T-cell (primary cell): Measurements from ENCODE around the gene DHRS7B. TPM values are rescaled to one million over a fixed set of nuclear protein-coding genes. Genes with fewer than 3 reads are reported as not detected.
"Not testable (repeated sequence)": the region's sequence is repeated elsewhere in the genome, so short reads cannot be mapped to it uniquely, and the experiment has no call there.

Source experiments
- ATAC-seq, 4 experiments: fragments of 200-7000 bp in 3 of 4; fragments of 150-1000 bp in 1 of 4; cut with Tn5 transposase; replicated peaks in 1 of 4; 1 replicate in 3 of 4; 2 replicates in 1 of 4; pipeline ENCODE4 v1.10.0; 2021; ENCODE audit warnings: moderate library complexity in 3 of 4, mild to moderate bottlenecking in 2 of 4, moderate number of reproducible peaks in 1 of 4
- CTCF ChIA-PET, 2 donors: fragments of 300-600 bp; sonication (Branson Sonifier 250); formaldehyde crosslinking; loops; one replicate each; lab custom pipeline; 2022; ENCODE audit warnings: antibody characterized with exemption in 2 of 2; lab: Charles Lee
- POLR2A ChIA-PET, 2 donors: fragments of 300-600 bp; sonication (Branson Sonifier 250); formaldehyde crosslinking; loops; one replicate each; lab custom pipeline; 2022; ENCODE audit warnings: antibody characterized with exemption in 2 of 2; lab: Charles Lee
- DNase-seq, 35 experiments: peaks; one replicate each; pipeline versions ENCODE4 v3.0.0 to v3.0.0-alpha.2; 2013 to 2023
- H3K27ac ChIP-seq: one replicate; pipeline ENCODE4 v1.5.1; 2013; ENCODE audit warnings: low read length
- H3K27me3 ChIP-seq, 2 experiments: replicated peaks in 1 of 2; 1 replicate in 1 of 2; 2 replicates in 1 of 2; pipeline versions ENCODE4 v1.6.1 to v1.7.0; 2013; ENCODE audit warnings: low read length in 1 of 2, mixed read lengths in 1 of 2; ENCODE audit not compliant: control insufficient read depth in 2 of 2, insufficient read depth in 2 of 2; ENCODE audit errors: extremely low read depth in 1 of 2
- H3K36me3 ChIP-seq, 2 donors: 1 replicate in 1 of 2; 2 replicates in 1 of 2; pipeline versions ENCODE4 v1.6.1 to v1.7.0; 2013; ENCODE audit warnings: low read length in 1 of 2; ENCODE audit not compliant: control insufficient read depth in 2 of 2, insufficient read depth in 1 of 2; ENCODE audit errors: extremely low read depth in 1 of 2
- H3K4me1 ChIP-seq, 2 experiments: 1 replicate in 1 of 2; 2 replicates in 1 of 2; pipeline versions ENCODE4 v1.6.1 to v1.7.0; 2013; ENCODE audit warnings: low read length in 2 of 2, mixed read lengths in 1 of 2; ENCODE audit not compliant: insufficient read depth in 2 of 2, control insufficient read depth in 1 of 2; ENCODE audit errors: extremely low read depth in 1 of 2
- H3K4me3 ChIP-seq, 2 donors: 1 replicate in 1 of 2; 2 replicates in 1 of 2; pipeline versions ENCODE4 v1.5.1 to v1.7.0; 2013; ENCODE audit warnings: mild to moderate bottlenecking in 2 of 2, low read length in 1 of 2, moderate library complexity in 1 of 2; ENCODE audit not compliant: control insufficient read depth in 1 of 2; ENCODE audit errors: extremely low read depth in 1 of 2
- H3K9me3 ChIP-seq: 2 replicates; pipeline ENCODE4 v1.7.0; 2013
- H3K27ac Mint-ChIP-seq, 2 donors: one replicate each; pipeline ENCODE4 v1.8.0; 2020 to 2021; ENCODE audit warnings: mild to moderate bottlenecking in 2 of 2, mixed read lengths in 2 of 2
- H3K27me3 Mint-ChIP-seq, 2 donors: one replicate each; pipeline ENCODE4 v1.8.0; 2021 to 2022; ENCODE audit warnings: mixed read lengths in 2 of 2
- H3K36me3 Mint-ChIP-seq: one replicate; pipeline ENCODE4 v1.8.0; 2021; ENCODE audit warnings: mixed read lengths
- H3K4me1 Mint-ChIP-seq, 3 donors: one replicate each; pipeline ENCODE4 v1.8.0; 2020 to 2022; ENCODE audit warnings: mixed read lengths in 3 of 3, mild to moderate bottlenecking in 1 of 3
- H3K4me3 Mint-ChIP-seq, 3 donors: one replicate each; pipeline ENCODE4 v1.8.0; 2020 to 2022; ENCODE audit warnings: mild to moderate bottlenecking in 3 of 3, mixed read lengths in 3 of 3, moderate library complexity in 3 of 3
- H3K9me3 Mint-ChIP-seq, 3 donors: one replicate each; pipeline ENCODE4 v1.8.0; 2020 to 2022; ENCODE audit warnings: mixed read lengths in 3 of 3
- WGBS: methylation state at CpG from one replicate; pipeline ENCODE4 v1.1.5; 2013; ENCODE audit warnings: missing lambda C conversion rate; ENCODE audit not compliant: insufficient coverage; 5-methylcytosine and 5-hydroxymethylcytosine counted together
- total RNA-seq, 35 experiments: library from RNA in 6 of 35; stranded (reverse) in 6 of 35; fragments of 120-200 nt in 1 of 35; gene quantifications; one replicate each; pipeline versions ENCODE4 v1.2.1 to v1.2.4 and lab custom pipeline; 2013 to 2026

Gene DHRS7B
- total RNA-seq, 5 donors from 2014 or later (not counting 1 experiment from before 2014, with no cell fraction given), result 5.8 to 9.2 (median 8.1) TPM

GRCh38 chr17:21143695-21144094 is 16.9 kb downstream of the DHRS7B start:
- CTCF ChIA-PET, result no interaction called here
- DNase-seq (no peak), ATAC-seq (no peak)
- no peak overlapping the region for H3K4me3 ChIP-seq
- Mint-ChIP-seq H3K27ac (no peak overlapping the region), H3K9me3 (peaks cover 0 to 2% (median under 1%) of the 10 kb centered on the region in 3 donors), H3K27me3 (no peaks in the 10 kb centered on the region), H3K36me3 (peaks cover 31% of the 10 kb centered on the region), H3K4me3 (no peak overlapping the region), H3K4me1 (peaks cover 0 to under 1% (median 0%) of the 10 kb centered on the region in 3 donors)
- H3K27me3 ChIP-seq, result no peaks in the 10 kb centered on the region
- no peaks in the 10 kb centered on the region for H3K36me3 ChIP-seq
- POLR2A ChIA-PET, result no interaction called here
- H3K27ac ChIP-seq, result no peak overlapping the region
- H3K9me3 ChIP-seq, result no peaks in the 10 kb centered on the region
- WGBS, result 100% methylated on average over 1 of the region's 3 CpGs
- H3K4me1 ChIP-seq, result no peaks in the 10 kb centered on the region

GRCh38 chr17:21144299-21144698 is 17.5 kb downstream of the DHRS7B start:
- H3K27ac ChIP-seq, CTCF ChIA-PET: not testable (repeated sequence)
- WGBS, result 100% methylated on average over 1 of the region's 3 CpGs

DNA sequence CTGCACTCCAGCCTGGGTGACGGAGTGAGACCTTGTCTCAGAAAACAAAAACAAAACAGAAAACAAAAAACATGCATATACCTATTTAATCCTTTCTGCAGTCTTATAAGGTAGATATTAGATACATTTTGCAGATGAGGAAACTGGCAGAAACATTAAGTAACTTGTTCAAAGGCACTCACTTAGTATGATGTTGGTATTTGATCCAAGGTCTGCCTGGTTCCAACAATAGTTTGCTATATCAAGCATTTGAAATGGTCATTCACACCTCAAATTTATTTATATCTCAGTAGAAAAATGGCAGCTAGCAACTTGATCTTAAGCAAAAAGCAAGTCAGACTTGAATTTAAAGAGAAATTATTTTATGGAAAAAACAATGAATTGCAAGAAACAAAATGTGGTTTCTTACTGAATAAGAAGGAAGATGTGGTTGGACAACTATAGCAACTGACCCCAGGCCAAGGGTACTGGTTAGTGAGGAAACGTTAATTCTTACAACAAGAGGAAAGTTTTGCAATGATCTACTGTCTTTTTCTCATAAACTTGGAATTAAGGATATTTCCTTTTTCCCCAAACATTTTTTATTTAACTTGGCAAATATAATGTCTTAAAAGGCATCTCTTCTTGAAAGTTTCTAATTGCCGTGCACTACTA is 19.7 kb downstream of the DHRS7B start:
- no CpG with 5 or more reads among the region's 3 CpGs for WGBS
- Mint-ChIP-seq H3K4me3 (no peak overlapping the region), H3K9me3 (peaks cover 4 to 8% (median 5%) of the 10 kb centered on the region in 3 donors), H3K36me3 (peaks cover 36% of the 10 kb centered on the region), H3K4me1 (peaks cover 0 to 4% (median 3%) of the 10 kb centered on the region in 3 donors), H3K27me3 (no peaks in the 10 kb centered on the region), H3K27ac (no peak overlapping the region)
- H3K4me1 ChIP-seq, result no peaks in the 10 kb centered on the region
- no peaks in the 10 kb centered on the region for H3K36me3 ChIP-seq
- POLR2A ChIA-PET, result no interaction called here
- no peak overlapping the region for H3K27ac ChIP-seq
- DNase-seq, result no peak
- H3K9me3 ChIP-seq, result no peaks in the 10 kb centered on the region
- no peak overlapping the region for H3K4me3 ChIP-seq
- H3K27me3 ChIP-seq, result no peaks in the 10 kb centered on the region
- ATAC-seq, result no peak
- CTCF ChIA-PET, result no interaction called here

More at GRCh38 chr17:21144299-21144698, 17.5 kb downstream of the DHRS7B start:
- H3K9me3 ChIP-seq, H3K36me3 ChIP-seq, ATAC-seq, H3K27ac Mint-ChIP-seq, H3K4me1 ChIP-seq, H3K4me3 Mint-ChIP-seq, H3K4me3 ChIP-seq, DNase-seq, POLR2A ChIA-PET, H3K4me1 Mint-ChIP-seq, H3K9me3 Mint-ChIP-seq, H3K27me3 ChIP-seq, H3K27me3 Mint-ChIP-seq: not testable (repeated sequence)
- H3K36me3 Mint-ChIP-seq, result peaks cover 35% of the 10 kb centered on the region

GRCh38 chr17:21149621-21150020 is 22.9 kb downstream of the DHRS7B start:
- H3K4me3 ChIP-seq, result no peak overlapping the region
- WGBS, result no CpG with 5 or more reads among the region's 1 CpG
- no peaks in the 10 kb centered on the region for H3K27me3 ChIP-seq
- Mint-ChIP-seq H3K4me1 (peaks cover 0 to 4% (median 3%) of the 10 kb centered on the region in 3 donors), H3K27me3 (no peaks in the 10 kb centered on the region), H3K36me3 (peaks cover 44% of the 10 kb centered on the region), H3K27ac (no peak overlapping the region), H3K9me3 (peaks cover 8 to 25% (median 13%) of the 10 kb centered on the region in 3 donors), H3K4me3 (no peak overlapping the region)
- peaks cover 4% of the 10 kb centered on the region for H3K9me3 ChIP-seq
- no peaks in the 10 kb centered on the region for H3K4me1 ChIP-seq
- no peaks in the 10 kb centered on the region for H3K36me3 ChIP-seq
- ATAC-seq (no peak), DNase-seq (no peak)
- H3K27ac ChIP-seq, result no peak overlapping the region
- ChIA-PET CTCF (no interaction called here), POLR2A (no interaction called here)

DNA sequence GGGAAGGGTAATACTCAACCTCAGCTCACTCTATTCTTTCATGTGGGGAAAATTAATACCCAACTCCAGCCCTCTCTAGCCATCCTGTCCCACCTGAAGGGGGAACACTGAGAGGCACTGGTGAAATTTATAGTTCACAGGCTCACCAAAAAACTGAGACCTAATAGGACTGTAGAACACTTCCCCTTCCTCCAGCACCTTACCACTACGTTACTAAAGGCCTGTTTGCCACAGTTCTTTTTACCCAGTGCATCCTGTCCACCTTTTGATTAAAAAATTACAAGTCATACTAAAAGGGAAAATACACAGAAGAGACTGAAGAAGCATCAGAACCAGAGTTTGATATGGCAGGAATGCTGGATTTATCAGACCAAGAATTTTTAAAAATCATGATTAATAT is 26.0 kb downstream of the DHRS7B start:
- Mint-ChIP-seq H3K27me3 (no peaks in the 10 kb centered on the region), H3K9me3 (peaks cover 17 to 38% (median 17%) of the 10 kb centered on the region in 3 donors), H3K27ac (no peak overlapping the region), H3K4me3 (no peak overlapping the region), H3K4me1 (peaks cover 0 to 6% (median 4%) of the 10 kb centered on the region in 3 donors), H3K36me3 (peaks cover 32% of the 10 kb centered on the region)
- no peaks in the 10 kb centered on the region for H3K36me3 ChIP-seq
- H3K4me3 ChIP-seq, result no peak overlapping the region
- WGBS, result no CpG with 5 or more reads among the region's 1 CpG
- no peaks in the 10 kb centered on the region for H3K4me1 ChIP-seq
- H3K9me3 ChIP-seq, result peaks cover 4% of the 10 kb centered on the region
- ChIA-PET POLR2A (no interaction called here), CTCF (no interaction called here)
- ATAC-seq (no peak), DNase-seq (no peak)
- no peak overlapping the region for H3K27ac ChIP-seq
- H3K27me3 ChIP-seq, result no peaks in the 10 kb centered on the region

GRCh38 chr17:21157586-21158370 is 31.0 kb downstream of the DHRS7B start:
- ATAC-seq (no peak), DNase-seq (no peak)
- CTCF ChIA-PET, result no interaction called here
- H3K27ac ChIP-seq, result no peak overlapping the region
- H3K36me3 ChIP-seq, result no peaks in the 10 kb centered on the region
- POLR2A ChIA-PET, result no interaction called here
- Mint-ChIP-seq H3K9me3 (peaks cover 12 to 29% (median 12%) of the 10 kb centered on the region in 3 donors), H3K27ac (no peak overlapping the region), H3K4me1 (peaks cover 0 to 10% (median 7%) of the 10 kb centered on the region in 3 donors), H3K27me3 (no peaks in the 10 kb centered on the region), H3K4me3 (no peak overlapping the region), H3K36me3 (peaks cover 20% of the 10 kb centered on the region)
- H3K4me3 ChIP-seq, result no peak overlapping the region
- H3K27me3 ChIP-seq, result no peaks in the 10 kb centered on the region
- H3K4me1 ChIP-seq, result no peaks in the 10 kb centered on the region
- H3K9me3 ChIP-seq, result peaks cover 4% of the 10 kb centered on the region
- no CpG with 5 or more reads among the region's 1 CpG for WGBS
